HepG2 (cell line): ENCODE results near the gene JUND.

ENCODE experiments used
- NCOA2 ChIP-seq: sonication (generic); formaldehyde crosslinking; IDR thresholded peaks from 2 replicates; pipeline ENCODE4 v1.8.0; 2022; ENCODE audit warnings: inconsistent platforms
- ZNF251 ChIP-seq: sonication (generic); formaldehyde crosslinking; IDR thresholded peaks from 2 replicates; pipeline ENCODE4 v1.9.0; 2021; ENCODE audit warnings: mild to moderate bottlenecking, missing genetic modification reagents

DNA sequence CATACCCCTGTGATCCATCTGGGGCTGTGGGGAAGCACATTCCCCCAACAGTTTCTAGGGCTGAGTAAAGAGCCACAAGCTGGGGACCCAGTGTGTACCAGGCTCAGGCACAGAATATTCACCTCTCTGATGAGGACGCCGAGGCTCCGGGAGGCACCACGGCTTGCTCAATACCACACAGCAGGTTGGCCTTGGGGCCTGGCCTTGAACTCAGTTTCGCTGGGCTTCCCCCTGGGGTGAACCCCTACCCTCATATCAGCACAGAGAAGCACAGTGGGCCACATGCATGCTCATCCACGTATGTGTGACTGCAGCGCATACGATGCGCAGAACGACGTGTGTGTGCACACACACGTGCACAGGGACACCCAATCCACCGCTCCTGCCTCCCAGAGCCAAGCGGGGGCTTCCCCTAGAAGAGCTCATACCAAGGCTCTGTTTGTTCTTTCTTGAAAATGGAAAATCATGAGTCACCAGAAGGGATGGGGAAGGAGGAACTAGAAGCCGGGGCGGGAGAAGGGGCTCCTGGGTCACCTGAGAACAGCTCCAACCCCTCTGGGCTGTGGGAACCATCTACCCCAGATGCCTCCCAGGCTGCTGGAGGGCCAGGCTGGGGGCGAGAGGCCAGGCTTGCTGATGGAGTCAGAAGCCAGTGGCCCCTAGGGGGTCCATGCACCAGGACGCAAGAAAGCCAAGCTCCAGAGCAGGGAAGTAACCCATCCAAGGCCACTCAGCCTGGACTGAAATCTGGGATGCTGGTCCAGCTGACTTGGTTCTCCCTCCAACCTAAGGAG, 50.3 kb downstream of the JUND start:
- TF ChIP-seq ZNF251 (CRISPR knock-in tag), result no peak
- no peak for TF ChIP-seq NCOA2 (CRISPR knock-in tag)
